Measurements from ENCODE around the gene TBCA. TPM values are rescaled to one million over a fixed set of nuclear protein-coding genes. Genes with fewer than 3 reads are reported as not detected.

Gene TBCA
- total and polyA plus RNA-seq, 2 donors (not counting 3 experiments of a cell fraction or from before 2014, with no cell fraction given): 48.2 to 206 TPM

- peaks cover 0 to 7% of the 10 kb centered on the region in 2 experiments for H3K36me3 ChIP-seq (ENCODE audit: control insufficient read depth in 2 of 2, extremely low read depth in 1 of 2, insufficient read depth in 2 of 2, low read length in 2 of 2)
- dilution Hi-C loops (cut with MboI; ENCODE audit: extremely low pct_ligation_motif_present, low sequenced_read_pairs): no loop called here
- H3K79me2 ChIP-seq (ENCODE audit: control insufficient read depth, insufficient read depth, low read length): peaks cover 38% of the 10 kb centered on the region
- H3K9ac ChIP-seq (replicated peaks; ENCODE audit: extremely low read depth, insufficient read depth, low read length): no peak overlapping the region
- no peaks in the 10 kb centered on the region for H3K9me1 ChIP-seq (replicated peaks; ENCODE audit: control insufficient read depth, extremely low read depth, insufficient read depth, low read length)
- H3K4me1 ChIP-seq (ENCODE audit: control insufficient read depth, extremely low read depth, insufficient read depth, low read length): no peaks in the 10 kb centered on the region
- H3K27me3 ChIP-seq (ENCODE audit: control insufficient read depth in 2 of 2, insufficient read depth in 2 of 2, low read length in 2 of 2): no peaks in the 10 kb centered on the region
- no peak overlapping the region for H3K4me3 ChIP-seq (replicated peaks in 1 of 3; ENCODE audit: insufficient read depth in 1 of 3, low read depth in 1 of 3, low read length in 3 of 3)
- FAIRE-seq (no peak), DNase-seq (ENCODE audit: low read depth, low spot score) (no peak)
- TF ChIP-seq POLR2A (IDR thresholded peaks at IDR 0.05; ENCODE audit: low read depth, low read length) (no peak), GATA2 (IDR thresholded peaks at IDR 0.05; ENCODE audit: insufficient read depth, insufficient read length, low read depth, low read length) (no peak), JUN (IDR thresholded peaks at IDR 0.05; ENCODE audit: borderline replicate concordance, insufficient read depth, insufficient read length, low read depth) (no peak), FOS (IDR thresholded peaks at IDR 0.05; ENCODE audit: borderline replicate concordance, insufficient read depth, low read length) (no peak), MYC (IDR thresholded peaks at IDR 0.05; ENCODE audit: low read depth, low read length) (no peak), CTCF (IDR thresholded peaks at IDR 0.05; ENCODE audit: extremely low read depth in 1 of 2, insufficient read depth in 1 of 2, low read depth in 1 of 2, low read length in 2 of 2) (no peak)
- no peak overlapping the region for H2AFZ ChIP-seq (ENCODE audit: low read depth, low read length)
- H3K27ac ChIP-seq (ENCODE audit: insufficient read depth, low read depth, low read length): no peak overlapping the region
- intact Hi-C loops (cut with micrococcal nuclease): no loop called here
- POLR2A ChIA-PET: no interaction called here
- no peak overlapping the region for H3K4me2 ChIP-seq (ENCODE audit: insufficient read depth, low read length)
- CTCF ChIA-PET: interaction anchor here (0.8 kb wide), 1 partner anchor 9 kb away, joined by 3 read pairs; no protein-coding TSS in a partner anchor
- H4K20me1 ChIP-seq (replicated peaks; ENCODE audit: control insufficient read depth, extremely low read depth, insufficient read depth, low read length): peaks cover 2% of the 10 kb centered on the region
- BruUV-seq (replicated peaks): no TSS peak
- no peaks in the 10 kb centered on the region for H3K9me3 ChIP-seq (replicated peaks; ENCODE audit: control insufficient read depth, insufficient read depth, low read length)
Observed at GRCh38 chr5:77698920-77699319, 77.2 kb downstream of the TBCA start.

- Histone ChIP-seq H3K36me3 (ENCODE audit: control insufficient read depth in 2 of 2, extremely low read depth in 1 of 2, insufficient read depth in 2 of 2, low read length in 2 of 2) (peaks cover 0 to 3% of the 10 kb centered on the region in 2 experiments), H3K9me3 (replicated peaks; ENCODE audit: control insufficient read depth, insufficient read depth, low read length) (no peaks in the 10 kb centered on the region), H3K27ac (ENCODE audit: insufficient read depth, low read depth, low read length) (no peak overlapping the region), H3K9me1 (replicated peaks; ENCODE audit: control insufficient read depth, extremely low read depth, insufficient read depth, low read length) (no peaks in the 10 kb centered on the region), H3K4me3 (replicated peaks in 1 of 3; ENCODE audit: insufficient read depth in 1 of 3, low read depth in 1 of 3, low read length in 3 of 3) (no peak overlapping the region), H3K27me3 (ENCODE audit: control insufficient read depth in 2 of 2, insufficient read depth in 2 of 2, low read length in 2 of 2) (no peaks in the 10 kb centered on the region), H3K9ac (replicated peaks; ENCODE audit: extremely low read depth, insufficient read depth, low read length) (no peak overlapping the region), H3K4me2 (ENCODE audit: insufficient read depth, low read length) (no peak overlapping the region), H3K4me1 (ENCODE audit: control insufficient read depth, extremely low read depth, insufficient read depth, low read length) (no peaks in the 10 kb centered on the region), H2AFZ (ENCODE audit: low read depth, low read length) (no peak overlapping the region), H4K20me1 (replicated peaks; ENCODE audit: control insufficient read depth, extremely low read depth, insufficient read depth, low read length) (peaks cover 2% of the 10 kb centered on the region), H3K79me2 (ENCODE audit: control insufficient read depth, insufficient read depth, low read length) (peaks cover 37% of the 10 kb centered on the region)
- FAIRE-seq: no peak
- no peak for DNase-seq (ENCODE audit: low read depth, low spot score)
- ChIA-PET POLR2A (no interaction called here), CTCF (interaction anchor here (0.6 to 1.5 kb wide), 2 partner anchors 10 to 13 kb away, joined by 3 to 4 read pairs; no protein-coding TSS in a partner anchor)
- TF ChIP-seq MYC (IDR thresholded peaks at IDR 0.05; ENCODE audit: low read depth, low read length) (no peak), POLR2AphosphoS5 (IDR thresholded peaks at IDR 0.05; ENCODE audit: insufficient read depth, low read depth, low read length) (no peak), EZH2 (IDR thresholded peaks at IDR 0.05; ENCODE audit: borderline replicate concordance, low read depth, low read length, severe bottlenecking) (no peak), JUN (IDR thresholded peaks at IDR 0.05; ENCODE audit: borderline replicate concordance, insufficient read depth, insufficient read length, low read depth) (no peak), POLR2A (IDR thresholded peaks at IDR 0.05; ENCODE audit: low read depth, low read length) (no peak), GATA2 (IDR thresholded peaks at IDR 0.05; ENCODE audit: insufficient read depth, insufficient read length, low read depth, low read length) (no peak), MAX (IDR thresholded peaks at IDR 0.05; ENCODE audit: insufficient read depth, insufficient read length) (no peak), CTCF (IDR thresholded peaks at IDR 0.05; ENCODE audit: extremely low read depth in 1 of 2, insufficient read depth in 1 of 2, low read depth in 1 of 2, low read length in 2 of 2) (no peak), FOS (IDR thresholded peaks at IDR 0.05; ENCODE audit: borderline replicate concordance, insufficient read depth, low read length) (no peak)
- no TSS peak for BruUV-seq (replicated peaks)
- intact Hi-C loops (cut with micrococcal nuclease): no loop called here
- dilution Hi-C loops (cut with MboI; ENCODE audit: extremely low pct_ligation_motif_present, low sequenced_read_pairs): no loop called here
Observed at GRCh38 chr5:77697692-77698091, 78.4 kb downstream of the TBCA start.

All from endothelial cell of umbilical vein (primary cell).